Adrenal gland (tissue), 12 donors: Measurements from ENCODE around the gene GTPBP1. TPM values are rescaled to one million over a fixed set of nuclear protein-coding genes. Genes with fewer than 3 reads are reported as not detected.

ENCODE experiments used
- DNase-seq, 7 donors: peaks; one replicate each; pipeline ENCODE4 v3.0.0-alpha.2; 2019 to 2020
- H3K27ac ChIP-seq, 5 donors: fragments of 200-600 bp; sonication (generic) in 4 of 5; 1 replicate in 3 of 5; 2 replicates in 2 of 5; pipeline versions ENCODE4 v1.5.1 to v1.8.0; 2016 to 2020; ENCODE audit warnings: mild to moderate bottlenecking in 1 of 5
- H3K27me3 ChIP-seq: fragments of 200-600 bp; 2 replicates; pipeline ENCODE4 v1.8.0; 2021
- H3K36me3 ChIP-seq, 2 donors: fragments of 200-600 bp; replicated peaks in 1 of 2; 1 replicate in 1 of 2; 2 replicates in 1 of 2; pipeline versions ENCODE4 v1.5.1 to v1.8.0; 2018 to 2022
- H3K4me1 ChIP-seq, 2 donors: fragments of 200-600 bp; replicated peaks in 1 of 2; 1 replicate in 1 of 2; 2 replicates in 1 of 2; pipeline versions ENCODE4 v1.5.1 to v1.8.0; 2018 to 2021
- H3K4me3 ChIP-seq, 4 donors: fragments of 200-600 bp; sonication (generic) in 3 of 4; one replicate each; pipeline ENCODE4 v1.5.1; 2016 to 2018
- H3K9me3 ChIP-seq, 3 donors: fragments of 200-600 bp; sonication (generic) in 1 of 3; replicated peaks in 1 of 3; 1 replicate in 2 of 3; 2 replicates in 1 of 3; pipeline versions ENCODE4 v1.5.1 to v1.8.0; 2016 to 2021
- POLR2A ChIP-seq, 2 donors: fragments of 450-650 bp; IDR thresholded peaks; one replicate each; pipeline ENCODE4 v1.6.1; 2017; ENCODE audit warnings: antibody characterized with exemption in 2 of 2, mild to moderate bottlenecking in 2 of 2, moderate library complexity in 1 of 2
- WGBS, 4 donors: extraction: QIAGEN DNeasy Blood & Tissue Kit in 2 of 4; methylation state at CpG; one replicate each; pipeline versions ENCODE4 v1.1.5 to v1.1.7; 2013 to 2017; 5-methylcytosine and 5-hydroxymethylcytosine counted together
- intact Hi-C, 2 donors: fragments of 100-400 bp; cut with DNase I; formaldehyde crosslinking; loops; one replicate each; pipeline versions ENCODE4 v1.14.1 to v1.15.0; 2022 to 2023
- polyA plus RNA-seq, 3 donors: library from polyadenylated mRNA; stranded (reverse); fragments of 200-250 nt in 2 of 3; fragments of 350-450 nt in 1 of 3; fragmentation: Illumina TruSeq in 1 of 3; extraction: RNeasy Lipid Tissue Mini Kit (QIAGEN cat#74804) in 1 of 3; gene quantifications; one replicate each; pipeline ENCODE4 v1.2.3, GENCODE V29; 2013 to 2014
- total RNA-seq, 9 donors: library from RNA; depleted of rRNA in 4 of 9; stranded (reverse); fragments of >200 nt in 4 of 9; fragments of 120-200 nt in 1 of 9; fragmentation: NEBNext Ultra II Directional in 1 of 9; extraction: Animal tissue kit (Norgen Biotek cat#: 25700) in 1 of 9; gene quantifications; one replicate each; pipeline versions ENCODE4 v1.1.0 to v1.2.4, GENCODE V29; 2013 to 2023
- TF ChIP-seq, protein P1 (sequence below), 6 experiments: fragments of 450-650 bp in 4 of 6; fragments of 200-600 bp in 2 of 6; sonication (generic) in 1 of 6; IDR thresholded peaks; 1 replicate in 5 of 6; 2 replicates in 1 of 6; pipeline versions ENCODE4 v1.5.1 to v1.8.0; 2016 to 2021; ENCODE audit warnings: antibody characterized with exemption in 6 of 6, mild to moderate bottlenecking in 2 of 6, moderate library complexity in 1 of 6
- donor health status: healthy with polysubstance abuse.
- donor health status: Bipolar disorder and iron deficiency.
- donor health status: DM: yes; HTN: yes; CAD: no.
- donor health status: DM: no; HTN: no; CAD: no.
- donor health status: DM: no; HTN: no; CAD: no.
- donor health status: DM: yes; HTN: yes; CAD: no.

The GTPBP1 gene
- total and polyA plus RNA-seq, 12 donors, result 14.0 to 56.9 (median 37.0) TPM

DNA sequence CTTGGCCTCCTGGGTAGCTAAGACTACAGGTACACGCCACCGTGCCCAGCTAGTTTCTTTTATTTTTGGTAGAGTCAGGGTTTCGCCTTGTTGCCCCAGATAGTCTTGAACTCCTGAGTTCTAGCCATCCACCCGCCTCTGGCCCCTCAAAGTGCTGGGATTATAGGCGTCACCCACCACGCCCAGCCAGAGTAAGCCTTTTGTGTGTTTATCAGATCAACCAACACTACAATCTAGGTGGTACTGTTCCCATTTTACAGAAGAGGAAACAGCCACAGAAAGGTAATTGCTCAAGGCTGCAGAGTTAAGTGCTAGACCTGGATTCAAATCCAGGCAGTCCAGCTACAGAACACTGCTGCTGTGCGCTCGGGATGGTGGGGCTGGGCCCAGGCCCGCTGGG is 20.8 kb upstream of the GTPBP1 start:
- no peaks in the 10 kb centered on the region for H3K9me3 ChIP-seq
- TF ChIP-seq, protein P1, sequence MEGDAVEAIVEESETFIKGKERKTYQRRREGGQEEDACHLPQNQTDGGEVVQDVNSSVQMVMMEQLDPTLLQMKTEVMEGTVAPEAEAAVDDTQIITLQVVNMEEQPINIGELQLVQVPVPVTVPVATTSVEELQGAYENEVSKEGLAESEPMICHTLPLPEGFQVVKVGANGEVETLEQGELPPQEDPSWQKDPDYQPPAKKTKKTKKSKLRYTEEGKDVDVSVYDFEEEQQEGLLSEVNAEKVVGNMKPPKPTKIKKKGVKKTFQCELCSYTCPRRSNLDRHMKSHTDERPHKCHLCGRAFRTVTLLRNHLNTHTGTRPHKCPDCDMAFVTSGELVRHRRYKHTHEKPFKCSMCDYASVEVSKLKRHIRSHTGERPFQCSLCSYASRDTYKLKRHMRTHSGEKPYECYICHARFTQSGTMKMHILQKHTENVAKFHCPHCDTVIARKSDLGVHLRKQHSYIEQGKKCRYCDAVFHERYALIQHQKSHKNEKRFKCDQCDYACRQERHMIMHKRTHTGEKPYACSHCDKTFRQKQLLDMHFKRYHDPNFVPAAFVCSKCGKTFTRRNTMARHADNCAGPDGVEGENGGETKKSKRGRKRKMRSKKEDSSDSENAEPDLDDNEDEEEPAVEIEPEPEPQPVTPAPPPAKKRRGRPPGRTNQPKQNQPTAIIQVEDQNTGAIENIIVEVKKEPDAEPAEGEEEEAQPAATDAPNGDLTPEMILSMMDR (IDR thresholded peaks at IDR 0.05), result no peak
- TF ChIP-seq POLR2A (IDR thresholded peaks at IDR 0.05), result no peak
- peaks cover 5% of the 10 kb centered on the region in 2 donors for H3K4me1 ChIP-seq
- DNase-seq, result no peak
- H3K4me3 ChIP-seq, result no peak overlapping the region
- intact Hi-C loops, result no loop called here
- peaks cover 0 to 58% of the 10 kb centered on the region in 2 donors for H3K36me3 ChIP-seq
- no peaks in the 10 kb centered on the region for H3K27me3 ChIP-seq
- H3K27ac ChIP-seq, result no peak overlapping the region
- WGBS, 4 donors, result 92 to 97% (median 94%) methylated on average over 9 of the region's 9 CpGs

DNA sequence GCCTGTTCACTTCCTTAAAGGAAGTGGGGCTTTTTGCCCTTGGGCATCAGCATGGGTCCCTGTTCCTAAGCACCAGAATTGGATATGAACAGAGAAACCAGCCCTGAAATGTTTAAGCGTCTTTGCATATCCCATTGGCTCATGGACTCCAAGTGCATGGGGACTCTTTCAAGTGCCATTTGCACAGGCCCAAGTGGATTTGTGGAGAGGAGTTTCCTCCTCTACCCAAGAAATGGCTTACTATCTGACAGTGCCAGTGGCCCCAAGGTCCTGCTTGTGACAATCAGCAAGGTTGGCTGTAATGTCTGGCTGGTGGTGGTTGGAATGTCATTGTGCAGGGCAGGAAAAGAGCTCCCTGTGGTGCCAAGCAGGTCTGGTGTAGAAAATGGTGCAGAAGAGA is 20.0 kb upstream of the GTPBP1 start:
- Histone ChIP-seq H3K36me3 (peaks cover 0 to 58% of the 10 kb centered on the region in 2 donors), H3K4me3 (no peak overlapping the region), H3K27me3 (no peaks in the 10 kb centered on the region), H3K9me3 (no peaks in the 10 kb centered on the region), H3K27ac (no peak overlapping the region), H3K4me1 (peaks cover 5% of the 10 kb centered on the region in 2 donors)
- no peak for DNase-seq
- no peak for TF ChIP-seq POLR2A (IDR thresholded peaks at IDR 0.05)
- TF ChIP-seq, protein P1 (IDR thresholded peaks at IDR 0.05), result no peak
- intact Hi-C loops, result no loop called here
- 80 to 90% (median 83%) methylated on average over 1 of the region's 1 CpG for WGBS, 4 donors

DNA sequence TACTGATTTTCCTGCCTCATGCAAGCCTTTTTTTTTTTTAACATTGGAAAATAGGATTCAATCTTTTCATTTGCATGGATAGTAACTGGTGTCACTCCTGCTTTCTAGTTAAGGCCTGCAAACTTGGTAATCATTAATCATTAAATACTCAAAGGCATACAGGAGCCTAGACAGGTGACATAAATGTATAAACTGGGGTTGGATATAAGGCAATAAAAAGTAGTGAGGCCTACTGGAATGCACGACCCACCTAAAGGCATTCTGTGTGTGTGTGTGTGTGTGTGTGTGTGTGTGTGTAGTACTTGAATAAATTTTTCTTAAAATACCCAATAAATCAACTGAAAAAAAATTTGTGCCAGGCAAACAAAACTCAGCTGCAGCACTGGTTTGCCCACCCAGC is 16.1 kb upstream of the GTPBP1 start:
- no peak for TF ChIP-seq POLR2A (IDR thresholded peaks at IDR 0.05)
- TF ChIP-seq, protein P1 (IDR thresholded peaks at IDR 0.05), result no peak
- intact Hi-C loops, result no loop called here
- DNase-seq, result no peak
- Histone ChIP-seq H3K4me3 (no peak overlapping the region), H3K36me3 (peaks cover 0 to 54% of the 10 kb centered on the region in 2 donors), H3K27ac (no peak overlapping the region), H3K4me1 (no peaks in the 10 kb centered on the region), H3K9me3 (no peaks in the 10 kb centered on the region), H3K27me3 (no peaks in the 10 kb centered on the region)
- 67 to 81% (median 75%) methylated on average over 1 of the region's 1 CpG for WGBS, 4 donors

DNA sequence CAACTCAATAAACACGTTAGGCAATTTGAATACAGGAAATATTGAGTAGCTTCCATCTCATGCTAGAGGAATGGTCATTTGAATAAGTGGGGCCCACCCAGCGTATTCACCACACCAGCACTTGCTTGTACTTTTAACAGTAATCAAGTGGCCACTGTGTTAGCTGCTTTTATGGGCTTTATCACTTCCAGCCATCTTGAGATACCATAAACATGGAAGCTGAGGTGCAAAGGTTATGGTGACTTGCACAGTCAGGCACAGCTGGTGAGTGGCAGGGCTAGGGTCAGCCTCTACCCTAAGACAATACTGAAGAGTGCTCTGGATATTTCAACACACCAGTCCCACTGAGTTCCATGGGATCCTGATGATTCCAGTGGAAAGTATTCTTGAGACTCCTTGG is 11.7 kb upstream of the GTPBP1 start:
- TF ChIP-seq, protein P1 (IDR thresholded peaks at IDR 0.05), result no peak
- TF ChIP-seq POLR2A (IDR thresholded peaks at IDR 0.05), result no peak
- no peak for DNase-seq
- intact Hi-C loops, result no loop called here
- H3K27me3 ChIP-seq, result no peaks in the 10 kb centered on the region
- WGBS, 4 donors, result 85 to 97% (median 88%) methylated on average over 2 of the region's 2 CpGs
- H3K36me3 ChIP-seq, result peaks cover 0 to 13% of the 10 kb centered on the region in 2 donors
- no peak overlapping the region for H3K27ac ChIP-seq
- no peaks in the 10 kb centered on the region for H3K9me3 ChIP-seq
- peaks cover 18 to 34% of the 10 kb centered on the region in 2 donors for H3K4me1 ChIP-seq
- H3K4me3 ChIP-seq, result no peak overlapping the region
